GM21786 (cell line): Measurements from ENCODE around the gene TIRAP.
"Not testable (repeated sequence)": the region's sequence is repeated elsewhere in the genome, so short reads cannot be mapped to it uniquely, and the experiment has no call there.

Experiments used
- ATAC-seq: cut with Tn5 transposase; IDR thresholded peaks from one replicate; pipeline ENCODE4 v1.9.1; 2021; ENCODE audit not compliant: unreplicated experiment

Gene TIRAP, protein sequence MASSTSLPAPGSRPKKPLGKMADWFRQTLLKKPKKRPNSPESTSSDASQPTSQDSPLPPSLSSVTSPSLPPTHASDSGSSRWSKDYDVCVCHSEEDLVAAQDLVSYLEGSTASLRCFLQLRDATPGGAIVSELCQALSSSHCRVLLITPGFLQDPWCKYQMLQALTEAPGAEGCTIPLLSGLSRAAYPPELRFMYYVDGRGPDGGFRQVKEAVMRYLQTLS

DNA sequence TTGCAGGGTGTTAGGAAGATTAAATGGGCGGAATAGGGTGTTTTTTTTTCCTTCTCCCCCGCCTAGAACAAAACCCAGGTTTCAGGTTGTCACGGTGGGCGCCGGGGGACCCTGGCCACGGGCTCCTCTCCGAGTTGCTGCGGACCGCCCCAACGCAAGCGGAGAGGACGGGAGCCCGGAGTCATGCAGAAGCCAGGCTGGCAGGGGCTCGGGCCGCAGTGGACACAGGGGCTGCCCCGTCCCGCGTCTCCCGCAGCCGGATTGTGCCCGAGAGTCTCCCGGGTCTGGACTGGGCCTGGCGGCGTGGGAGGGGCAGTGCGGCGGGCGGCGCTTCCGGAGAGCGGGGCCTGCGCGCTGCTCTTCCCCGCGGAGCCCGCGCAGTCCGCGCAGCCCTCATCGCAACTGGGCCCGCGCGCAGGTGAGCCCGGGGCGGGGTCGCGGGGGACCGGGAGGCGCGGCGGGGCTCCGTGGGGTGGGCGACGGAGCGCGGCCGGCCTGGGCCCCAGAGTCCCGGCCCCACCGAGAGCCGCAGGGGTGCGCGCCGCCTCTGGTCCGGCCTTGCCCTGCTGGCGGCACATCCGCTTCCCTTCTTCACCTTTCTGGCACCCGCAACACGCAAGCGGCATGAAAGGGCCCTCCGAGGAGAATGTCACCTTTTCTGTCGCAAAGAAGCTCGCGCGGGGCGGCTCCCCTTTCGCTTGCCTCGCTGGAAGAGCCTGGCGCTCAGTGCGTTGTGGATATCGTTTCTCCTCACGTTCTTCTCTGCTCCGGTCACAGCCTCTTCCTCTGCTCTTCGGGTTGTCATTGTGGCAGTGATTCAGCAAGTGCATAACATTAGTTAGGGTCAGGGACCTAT is at the start of gene TIRAP:
TIRAP (plus strand) TSS at position 358 of the 856 bp plus-strand sequence. CDS start 7,802 bp downstream, outside the sequence.
- ATAC-seq: peak; percentile 52

DNA sequence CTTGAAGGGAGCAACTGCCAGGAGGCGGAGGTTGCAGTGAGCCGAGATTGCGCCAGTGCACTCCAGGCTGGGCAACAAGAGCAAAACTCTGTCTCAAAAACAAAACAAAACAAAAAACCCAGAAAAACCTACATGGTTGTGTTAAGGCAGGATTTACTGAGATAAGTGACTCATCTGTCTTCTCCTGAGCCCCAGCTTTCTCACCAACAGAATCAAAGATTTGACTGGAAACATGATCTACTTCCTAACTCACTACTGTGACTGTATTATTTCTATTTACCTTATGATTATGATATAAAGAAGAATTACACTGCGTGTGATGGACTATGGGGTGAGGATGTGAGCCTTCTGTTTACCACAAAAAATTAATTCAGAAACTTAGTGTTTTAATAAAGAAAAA is 49.5 kb upstream of the TIRAP start:
- no peak for ATAC-seq

DNA sequence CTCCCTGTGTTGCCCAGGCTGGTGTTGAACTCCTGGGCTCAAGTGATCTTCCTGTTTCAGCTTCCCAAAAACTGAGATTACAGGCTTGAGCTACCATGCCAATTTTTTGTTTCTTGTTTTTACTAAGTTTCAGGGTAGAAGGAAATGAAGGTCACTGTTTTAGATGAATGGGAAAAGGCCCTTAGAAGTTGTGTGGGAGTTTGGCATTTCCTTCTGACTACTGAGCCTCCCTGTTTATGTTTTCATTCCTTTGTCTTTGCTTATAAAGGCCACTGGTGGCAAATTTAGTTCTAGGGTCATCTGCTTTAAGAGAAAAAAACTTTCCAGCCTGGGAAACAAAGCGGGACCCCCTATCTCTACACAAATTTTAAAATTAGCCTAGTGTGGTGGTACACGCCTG is 36.3 kb upstream of the TIRAP start:
- ATAC-seq: no peak

DNA sequence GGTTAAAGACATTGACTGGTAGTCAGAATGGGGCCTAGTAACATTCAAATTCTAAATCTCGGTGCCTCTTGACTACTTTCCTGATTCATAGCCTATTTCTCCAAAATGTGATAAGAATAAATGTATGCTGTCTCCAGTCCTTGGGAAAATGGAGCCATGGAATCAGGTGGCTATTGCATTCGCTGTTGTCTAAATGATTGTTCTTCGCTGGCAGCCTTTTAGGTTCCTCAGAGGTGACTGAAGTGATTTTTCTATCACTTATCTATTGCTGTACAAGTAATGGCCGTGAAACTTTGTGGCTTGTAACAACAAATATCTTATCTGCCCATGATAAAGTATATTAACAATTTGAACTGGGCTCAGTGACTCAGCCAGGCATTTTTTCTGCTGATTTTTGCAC is 29.6 kb upstream of the TIRAP start:
- no peak for ATAC-seq

DNA sequence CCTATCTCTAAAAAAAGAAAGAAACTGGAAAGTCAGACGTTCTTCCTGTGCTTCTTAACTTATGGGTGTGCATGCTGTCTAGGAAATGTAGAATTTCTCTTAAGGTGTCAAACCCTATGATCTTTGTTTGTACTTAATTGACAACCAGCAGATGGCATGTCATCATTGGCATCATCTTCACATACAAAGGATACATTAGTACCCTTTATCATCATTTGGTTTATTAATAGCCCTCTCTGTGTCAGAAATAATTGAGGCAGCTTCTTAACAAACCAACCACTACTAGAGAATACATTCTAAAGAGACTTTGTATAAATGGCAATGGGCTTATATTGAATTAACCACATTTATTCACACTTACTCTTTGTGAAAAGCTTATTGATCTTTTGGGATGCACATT is 28.1 kb upstream of the TIRAP start:
- ATAC-seq: no peak

DNA sequence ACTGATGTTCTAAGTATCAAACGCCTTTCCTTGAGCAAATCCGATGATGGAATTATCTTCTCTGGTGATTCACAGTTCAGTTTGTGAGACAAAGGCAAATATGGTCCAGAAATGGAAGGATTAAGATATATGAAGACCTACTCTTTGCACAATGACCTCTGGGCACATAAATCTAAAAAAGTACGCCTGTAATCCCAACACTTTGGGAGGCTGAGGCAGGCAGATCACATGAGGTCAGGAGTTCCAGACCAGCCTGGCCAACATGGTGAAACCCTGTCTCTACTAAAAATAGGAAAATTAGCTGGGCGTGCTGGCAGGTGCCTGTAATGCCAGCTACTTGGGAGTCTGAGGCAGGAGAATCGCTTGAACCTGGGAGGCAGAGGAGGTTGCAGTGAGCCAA is 27.4 kb upstream of the TIRAP start:
- ATAC-seq: not testable (repeated sequence)

DNA sequence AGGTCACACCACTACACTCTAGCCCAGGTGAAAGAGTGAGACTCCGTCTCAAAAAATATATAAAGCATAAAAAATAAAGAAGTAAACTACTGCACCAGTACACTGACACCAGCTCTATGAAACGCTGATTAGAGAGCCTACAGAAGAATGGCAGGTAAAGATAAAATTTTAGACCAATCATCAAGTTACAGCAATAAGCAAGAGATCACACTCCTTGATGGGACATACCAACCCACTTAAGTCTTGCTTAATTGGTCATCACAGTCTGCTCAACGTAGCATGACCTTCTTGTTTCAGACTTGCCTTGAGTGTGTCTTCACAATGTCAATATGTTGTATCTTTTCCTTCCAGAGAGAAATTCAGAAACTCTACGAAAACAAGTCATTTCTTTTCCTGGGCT is 26.7 kb upstream of the TIRAP start:
- no peak for ATAC-seq

DNA sequence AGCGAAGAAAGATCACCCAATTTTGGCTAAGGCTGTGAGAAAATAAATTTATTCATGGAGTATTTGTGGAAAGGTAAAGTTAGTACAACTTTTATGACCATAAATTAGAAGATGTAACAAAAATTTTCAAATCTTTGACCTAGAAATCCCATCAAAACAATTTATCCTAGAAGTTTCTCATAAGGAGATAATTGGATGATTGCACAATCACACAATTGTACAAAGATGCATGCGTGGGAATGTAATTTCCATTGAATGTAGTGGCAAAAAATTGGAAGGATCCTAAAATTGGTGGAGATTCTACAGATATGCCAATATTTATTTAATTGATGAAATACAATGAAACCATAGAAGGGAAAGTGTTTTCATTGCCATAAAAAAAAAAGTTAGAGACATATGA is 25.7 kb upstream of the TIRAP start:
- ATAC-seq: no peak

DNA sequence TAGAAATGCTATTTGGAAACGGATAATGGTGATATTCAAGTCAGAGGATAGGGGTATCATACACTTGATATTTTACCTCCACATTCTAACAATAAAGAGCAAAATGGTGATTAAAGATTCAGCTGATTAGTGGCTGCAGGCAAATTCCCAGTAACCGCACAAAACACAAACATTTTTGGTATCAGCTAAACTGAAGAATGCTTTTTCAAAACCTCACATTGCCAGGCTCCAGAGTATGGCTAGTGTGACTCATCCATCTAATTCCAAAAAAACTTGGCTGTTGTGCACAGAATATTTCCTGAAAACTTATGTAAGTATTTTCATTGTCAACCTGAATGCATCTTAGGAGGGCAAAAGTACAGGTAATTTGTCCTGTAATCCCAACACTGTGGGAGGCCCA is 25.1 kb upstream of the TIRAP start:
- ATAC-seq: no peak

DNA sequence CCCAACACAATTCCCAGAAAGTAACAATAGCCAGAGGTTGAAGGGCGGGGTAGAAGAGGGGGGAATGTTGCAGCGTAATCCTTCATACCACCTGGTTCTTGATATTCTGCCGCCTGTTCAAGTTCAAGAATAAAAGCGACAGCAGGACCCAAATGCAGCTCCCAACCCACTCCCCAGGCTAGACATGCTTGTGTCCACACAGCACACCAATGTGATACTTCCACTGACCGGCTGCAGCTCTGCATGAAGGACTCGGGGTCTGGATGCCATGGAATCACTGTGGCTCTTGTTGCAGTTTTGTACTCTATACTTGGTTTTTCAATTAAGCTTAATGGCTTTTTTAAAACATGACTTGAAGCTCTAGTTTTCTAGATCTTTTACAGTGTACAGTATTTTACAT is 20.7 kb upstream of the TIRAP start:
- no peak for ATAC-seq

DNA sequence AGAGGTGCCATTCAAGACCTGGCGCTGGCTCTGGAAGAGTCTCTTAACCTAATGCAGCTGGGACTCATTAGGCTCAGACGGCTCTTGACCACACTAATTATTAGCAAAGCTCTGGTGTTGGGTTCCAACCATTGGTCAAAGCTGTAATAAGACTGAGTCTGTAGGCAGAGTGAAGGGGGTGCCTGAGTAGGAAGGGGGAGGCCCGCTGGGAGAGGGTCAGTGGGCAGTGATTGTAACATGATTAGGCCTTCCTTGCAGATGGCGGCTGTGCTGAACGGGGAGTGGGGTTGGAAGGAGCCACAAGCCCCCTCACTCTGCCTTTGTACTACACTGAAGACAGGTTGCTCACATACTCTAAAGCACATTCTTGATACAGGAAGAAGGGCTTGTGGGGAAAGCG is 19.4 kb upstream of the TIRAP start:
- ATAC-seq: no peak

DNA sequence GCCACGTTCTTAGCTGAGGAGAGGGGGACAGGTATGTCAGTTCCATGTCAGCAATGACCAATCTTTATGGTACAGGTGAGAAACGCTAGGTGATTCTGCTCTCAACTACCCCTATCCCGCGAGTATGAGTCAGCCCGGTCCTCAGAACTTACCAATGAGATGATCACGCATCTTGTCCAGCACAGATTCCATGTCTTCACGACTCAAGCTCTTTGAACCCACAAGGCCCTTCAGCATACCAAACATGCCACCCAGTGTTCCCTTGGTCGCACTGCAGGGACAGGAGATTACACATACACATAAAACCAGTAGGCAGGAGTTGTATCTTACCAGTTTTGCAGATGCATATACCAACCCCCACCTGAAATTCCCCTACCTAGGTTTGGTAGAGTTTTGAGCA is 17.1 kb upstream of the TIRAP start:
- no peak for ATAC-seq

DNA sequence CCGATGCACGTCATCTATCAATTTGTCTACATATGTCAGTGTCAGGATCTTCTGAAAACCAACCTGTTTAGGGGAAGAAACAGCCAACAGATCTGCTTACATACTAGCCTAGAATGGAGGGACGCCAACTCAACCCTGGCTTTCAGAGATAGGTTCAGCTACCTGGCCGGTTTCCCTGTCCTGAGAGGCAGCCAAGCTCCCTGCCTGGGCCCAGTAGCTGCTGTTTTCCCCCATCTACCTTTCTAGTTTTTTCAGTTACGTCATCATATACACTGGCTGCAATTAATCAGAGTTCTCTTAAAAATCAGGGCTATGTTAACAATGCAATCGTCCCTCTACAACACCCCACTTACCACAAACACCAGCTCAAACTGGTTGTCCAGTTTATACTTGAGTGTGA is 15.2 kb upstream of the TIRAP start:
- ATAC-seq: no peak

DNA sequence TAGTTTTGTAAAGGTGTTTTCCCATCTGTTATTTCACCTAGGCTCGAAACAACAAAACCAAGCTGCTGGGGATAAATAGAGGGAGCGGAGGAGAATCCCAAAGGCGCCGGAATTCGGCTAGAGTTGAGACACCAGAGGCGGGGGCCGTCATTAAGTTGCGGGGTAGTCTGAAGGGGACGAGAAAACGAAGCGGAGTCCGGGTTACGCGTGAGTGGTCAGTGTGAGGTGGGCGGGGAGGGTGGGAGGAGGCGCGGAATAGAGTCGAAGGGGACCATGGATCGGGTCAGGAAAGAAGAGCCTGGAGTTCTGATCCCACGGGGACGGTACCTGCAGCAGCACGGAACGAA is 14.6 kb upstream of the TIRAP start:
- ATAC-seq: peak; percentile 0

DNA sequence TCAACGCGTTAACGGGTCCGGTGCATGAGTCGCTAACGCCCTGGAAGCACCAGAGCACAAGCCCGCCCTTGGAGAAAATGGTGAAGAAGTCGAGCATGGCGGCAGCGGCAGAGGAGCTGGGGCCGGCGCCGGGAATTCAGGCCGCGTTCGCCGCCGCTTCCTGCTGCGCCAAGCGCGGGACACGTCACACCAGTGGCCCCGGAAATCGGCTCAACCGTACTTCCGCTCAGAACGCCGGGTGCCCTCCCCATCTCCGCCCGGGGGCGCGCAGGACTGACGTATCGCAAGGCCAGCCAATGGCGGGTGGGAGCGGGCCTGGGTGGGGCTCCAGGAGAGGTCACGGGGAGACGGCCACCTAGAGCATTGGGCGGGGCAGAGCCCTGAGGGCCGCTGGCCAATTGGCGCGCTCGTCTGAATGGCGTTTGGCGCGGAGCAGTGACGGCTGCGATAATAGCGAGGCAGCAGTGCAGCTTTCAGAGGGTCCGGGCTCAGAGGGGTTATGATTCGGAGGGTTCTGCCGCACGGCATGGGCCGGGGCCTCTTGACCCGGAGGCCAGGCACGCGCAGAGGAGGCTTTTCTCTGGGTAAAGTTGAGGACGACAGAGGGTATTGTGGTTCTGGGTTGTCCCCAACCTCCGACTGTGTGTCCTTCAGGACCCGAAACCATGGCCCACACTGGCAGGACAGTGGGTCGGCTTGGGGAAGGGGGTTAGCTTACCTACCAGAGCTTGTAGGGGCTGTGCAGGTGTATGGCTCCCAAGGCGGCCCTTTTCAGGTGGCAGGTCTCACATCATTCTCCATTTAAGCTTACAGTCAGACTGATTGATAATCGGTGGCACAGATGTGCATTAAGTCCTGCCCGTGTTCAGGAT is 13.9 kb upstream of the TIRAP start, which contains the start of the genes FOXRED1 and SRPRA:
FOXRED1 (plus strand) TSS at position 447 of the 872 bp plus-strand sequence; CDS start at position 500, 53 bp downstream.
SRPRA (minus strand) TSS at position 188 of the 872 bp plus-strand sequence; CDS start at position 97, 91 bp downstream.
- peak; percentile 99 for ATAC-seq

DNA sequence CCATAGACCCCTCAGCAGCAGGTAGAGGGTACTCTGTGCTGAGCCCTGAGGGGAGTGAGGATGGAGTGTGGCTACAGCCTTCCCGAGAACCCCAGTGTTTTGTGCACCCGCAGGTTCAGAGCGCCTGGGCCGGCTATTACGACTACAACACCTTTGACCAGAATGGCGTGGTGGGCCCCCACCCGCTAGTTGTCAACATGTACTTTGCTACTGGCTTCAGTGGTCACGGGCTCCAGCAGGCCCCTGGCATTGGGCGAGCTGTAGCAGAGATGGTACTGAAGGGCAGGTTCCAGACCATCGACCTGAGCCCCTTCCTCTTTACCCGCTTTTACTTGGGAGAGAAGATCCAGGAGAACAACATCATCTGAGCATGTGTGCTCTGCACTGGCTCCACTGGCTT is 5.6 kb upstream of the TIRAP start:
- ATAC-seq: no peak

DNA sequence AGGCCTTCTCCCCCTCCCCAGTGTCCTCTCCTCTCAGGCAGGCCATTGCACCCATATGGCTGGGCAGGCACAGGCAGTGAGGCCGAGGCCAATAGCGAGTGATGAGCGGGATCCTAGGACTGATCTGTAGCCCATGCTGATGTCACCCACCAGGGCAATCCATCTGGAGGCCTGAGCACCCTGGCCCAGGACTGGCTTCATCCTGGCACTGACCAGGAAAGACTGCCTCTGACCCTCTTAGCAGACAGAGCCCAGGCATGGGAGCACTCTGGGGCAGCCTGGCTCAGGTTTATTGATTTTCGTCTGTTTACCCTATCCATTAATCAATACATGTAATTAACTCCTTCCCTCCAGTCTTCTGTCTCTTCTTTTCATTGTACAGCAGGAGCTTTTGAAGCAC is 5.1 kb upstream of the TIRAP start:
- no peak for ATAC-seq

DNA sequence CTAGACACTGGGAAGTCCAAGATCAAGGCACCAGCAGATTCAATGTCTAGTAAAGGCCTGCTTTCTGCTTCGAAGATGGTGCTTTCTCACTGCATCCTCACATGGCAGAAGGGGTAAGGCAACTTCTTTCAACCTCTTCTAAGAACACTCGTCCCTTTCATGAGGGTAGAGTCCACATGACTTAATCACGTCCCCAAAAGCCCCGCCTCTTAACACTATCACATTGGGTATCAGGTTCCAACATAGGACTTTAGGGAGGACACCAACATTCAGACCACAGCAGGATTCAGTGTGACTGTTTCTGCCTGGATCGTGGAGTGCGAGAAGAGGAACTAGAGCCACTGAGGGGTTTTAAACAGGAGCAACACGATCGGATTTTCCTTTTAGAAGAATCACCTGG is 3.7 kb upstream of the TIRAP start:
- no peak for ATAC-seq

DNA sequence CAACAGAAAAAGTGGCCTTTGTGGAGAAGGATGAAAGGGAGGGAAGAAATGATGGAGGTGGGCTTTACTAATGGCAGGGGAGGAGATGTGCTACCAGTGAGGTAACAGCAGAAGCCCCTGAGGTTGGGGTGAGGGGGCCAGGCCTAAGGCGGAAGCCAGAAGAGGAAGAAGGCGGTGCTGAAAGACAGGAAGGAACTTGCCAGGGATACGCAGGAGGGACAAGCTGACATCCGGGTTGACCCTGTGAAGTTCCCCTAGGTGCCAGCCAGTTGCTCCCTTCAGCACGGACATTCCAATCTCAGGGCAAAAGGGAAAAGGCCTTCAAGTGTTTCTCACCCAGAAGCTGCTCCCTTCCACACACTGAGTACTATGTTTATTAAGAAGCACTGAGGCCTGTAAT is 2.3 kb upstream of the TIRAP start:
- no peak for ATAC-seq

DNA sequence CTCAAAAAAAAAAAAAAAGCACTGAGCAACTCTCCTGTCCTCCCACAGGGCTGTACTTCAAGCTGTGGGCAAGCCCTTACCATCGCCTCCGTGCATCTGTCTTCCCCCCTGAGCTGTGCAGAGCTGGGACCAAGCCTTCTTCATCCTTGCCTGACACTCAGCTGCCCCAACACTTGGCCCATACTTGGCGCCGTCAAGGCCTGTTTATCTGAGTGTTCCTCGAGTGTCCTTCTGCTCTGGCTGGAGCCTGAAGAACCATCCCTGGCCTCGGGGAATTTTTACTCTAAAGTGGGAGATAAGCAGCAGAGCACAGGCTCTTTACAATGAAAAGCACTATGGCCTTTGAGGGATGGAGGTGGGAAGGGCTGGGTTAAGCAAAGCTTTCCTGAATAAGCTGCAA is 1.6 kb upstream of the TIRAP start:
- no peak for ATAC-seq

DNA sequence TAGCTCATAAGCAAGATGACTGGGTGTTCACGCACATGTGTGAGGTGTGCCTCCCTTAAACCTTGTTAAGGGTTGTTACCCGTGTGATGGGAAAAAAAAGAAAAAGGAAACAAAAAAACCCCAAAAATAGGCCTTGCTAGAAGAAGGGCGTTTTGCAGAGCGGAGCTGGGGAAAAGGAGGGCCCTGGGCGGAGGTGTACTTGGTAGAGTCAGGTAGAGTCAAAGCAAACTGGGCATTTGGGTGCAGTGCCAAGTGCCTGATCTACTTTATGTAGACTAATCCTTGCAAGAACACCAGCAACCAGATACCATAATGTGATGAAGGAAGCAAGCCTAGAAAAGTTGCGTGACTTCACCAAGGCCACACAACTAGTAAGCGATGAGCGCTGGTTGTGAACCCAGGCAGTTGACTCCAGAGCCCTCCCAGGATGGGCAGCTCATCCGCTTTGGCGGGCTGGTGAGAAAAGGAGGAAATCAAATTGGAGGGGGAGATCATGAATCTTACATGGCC is 1.2 kb upstream of the TIRAP start:
- no peak for ATAC-seq
